ENCODE data around the gene GRHL3.

The GRHL3 gene

GRCh38 chr1:24363994-24364393 lies 44.8 kb downstream of the GRHL3 start:
- no peak overlapping the region for H3K4me3 ChIP-seq (ENCODE audit: low read depth in 1 of 2, low read length in 2 of 2)
- H3K27me3 ChIP-seq (ENCODE audit: low read depth, low read length): no peaks in the 10 kb centered on the region
- no peak overlapping the region for H3K27ac ChIP-seq (ENCODE audit: low read length)
- no peaks in the 10 kb centered on the region for H3K9me3 ChIP-seq (ENCODE audit: control insufficient read depth in 1 of 2, low read length in 2 of 2)
- no peaks in the 10 kb centered on the region for H3K36me3 ChIP-seq (ENCODE audit: control insufficient read depth in 1 of 2, insufficient read depth in 2 of 2, low read length in 2 of 2)
- H3K4me1 ChIP-seq (ENCODE audit: control insufficient read depth in 1 of 2, insufficient read depth in 2 of 2, low read length in 2 of 2): no peaks in the 10 kb centered on the region

DNA sequence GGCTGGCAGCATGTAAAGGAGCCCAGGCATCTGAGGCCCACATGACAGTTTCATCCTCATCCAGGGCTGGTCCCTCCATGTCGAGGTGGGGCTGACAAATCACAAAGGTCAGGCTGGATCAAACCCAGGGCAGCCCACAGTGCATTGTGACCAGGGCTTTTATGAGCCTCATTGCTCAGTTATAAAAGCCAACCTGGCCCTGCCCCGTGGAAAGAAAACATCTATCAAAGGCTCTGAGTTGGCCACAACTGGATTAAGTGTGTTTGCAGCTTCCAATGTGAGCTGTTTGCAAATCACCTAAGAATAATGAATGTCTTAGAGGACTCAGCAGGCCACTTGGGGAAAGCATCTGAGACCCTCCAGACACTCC lies 45.4 kb downstream of the GRHL3 start:
- no peaks in the 10 kb centered on the region for H3K27me3 ChIP-seq (ENCODE audit: low read depth, low read length)
- H3K36me3 ChIP-seq (ENCODE audit: control insufficient read depth in 1 of 2, insufficient read depth in 2 of 2, low read length in 2 of 2): no peaks in the 10 kb centered on the region
- H3K27ac ChIP-seq (ENCODE audit: low read length): no peak overlapping the region
- H3K9me3 ChIP-seq (ENCODE audit: control insufficient read depth in 1 of 2, low read length in 2 of 2): no peaks in the 10 kb centered on the region
- no peaks in the 10 kb centered on the region for H3K4me1 ChIP-seq (ENCODE audit: control insufficient read depth in 1 of 2, insufficient read depth in 2 of 2, low read length in 2 of 2)
- no peak overlapping the region for H3K4me3 ChIP-seq (ENCODE audit: low read depth in 1 of 2, low read length in 2 of 2)

DNA sequence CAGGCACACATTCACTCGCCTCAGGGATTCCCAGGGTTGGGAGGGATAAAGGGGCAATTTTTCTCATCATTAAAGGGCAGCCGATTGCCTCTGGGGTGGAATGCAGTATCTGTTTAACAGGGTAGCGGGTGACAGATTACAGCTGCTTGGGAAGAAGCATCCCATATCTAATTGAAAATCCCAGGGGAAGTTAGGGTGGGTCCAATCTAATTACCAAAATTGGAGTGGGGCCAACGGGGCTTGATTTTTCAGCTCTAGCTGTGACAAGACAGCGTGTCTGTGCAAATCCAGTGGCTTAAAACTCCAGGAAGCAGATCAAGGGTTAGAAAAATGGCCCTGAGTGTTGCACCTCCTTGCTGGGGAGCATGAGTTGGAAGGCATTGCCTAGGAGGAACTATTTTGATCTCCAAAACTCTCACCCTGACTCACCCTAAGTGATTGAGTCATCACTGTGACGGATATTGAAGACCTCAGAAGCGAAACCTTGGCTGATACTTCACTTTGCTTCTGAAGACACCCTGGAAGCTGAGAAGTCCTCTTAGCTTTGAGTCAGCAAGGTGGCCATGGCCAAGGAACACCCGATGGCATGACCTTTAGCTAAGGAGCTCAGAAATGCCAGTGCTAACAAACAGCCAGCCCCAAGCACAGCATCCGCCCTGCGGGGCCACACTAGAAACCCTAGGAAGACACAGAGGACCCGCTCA lies 46.0 kb downstream of the GRHL3 start:
- Histone ChIP-seq H3K27me3 (ENCODE audit: low read depth, low read length) (no peaks in the 10 kb centered on the region), H3K4me3 (ENCODE audit: low read depth in 1 of 2, low read length in 2 of 2) (no peak overlapping the region), H3K27ac (ENCODE audit: low read length) (no peak overlapping the region), H3K4me1 (ENCODE audit: control insufficient read depth in 1 of 2, insufficient read depth in 2 of 2, low read length in 2 of 2) (no peaks in the 10 kb centered on the region), H3K36me3 (ENCODE audit: control insufficient read depth in 1 of 2, insufficient read depth in 2 of 2, low read length in 2 of 2) (no peaks in the 10 kb centered on the region), H3K9me3 (ENCODE audit: control insufficient read depth in 1 of 2, low read length in 2 of 2) (no peaks in the 10 kb centered on the region)

- Histone ChIP-seq H3K4me1 (ENCODE audit: control insufficient read depth in 1 of 2, insufficient read depth in 2 of 2, low read length in 2 of 2) (no peaks in the 10 kb centered on the region), H3K4me3 (ENCODE audit: low read depth in 1 of 2, low read length in 2 of 2) (no peak overlapping the region), H3K27me3 (ENCODE audit: low read depth, low read length) (no peaks in the 10 kb centered on the region), H3K36me3 (ENCODE audit: control insufficient read depth in 1 of 2, insufficient read depth in 2 of 2, low read length in 2 of 2) (no peaks in the 10 kb centered on the region), H3K9me3 (ENCODE audit: control insufficient read depth in 1 of 2, low read length in 2 of 2) (no peaks in the 10 kb centered on the region), H3K27ac (ENCODE audit: low read length) (no peak overlapping the region)
These were observed 47.5 kb downstream of the GRHL3 start for GRCh38 chr1:24366707-24367106.

DNA sequence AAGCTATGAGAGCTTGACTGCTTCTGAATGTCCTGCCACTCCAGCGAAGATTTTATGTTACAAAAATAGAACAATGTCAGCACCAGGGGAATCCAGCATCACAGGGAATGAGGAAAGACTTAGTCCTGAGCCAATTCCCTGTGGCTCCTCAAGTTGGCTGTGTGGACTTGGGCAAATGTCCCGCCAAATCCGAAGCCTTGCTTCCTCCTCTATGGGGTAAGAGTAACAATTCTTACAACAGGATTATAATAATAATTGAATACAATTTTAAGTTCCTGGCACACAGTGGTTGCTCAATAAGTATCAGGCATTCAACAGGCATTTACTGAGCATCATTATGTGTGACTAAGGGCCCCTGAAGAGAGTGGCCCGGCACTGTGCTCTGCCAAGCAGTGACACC lies 50.0 kb downstream of the GRHL3 start:
- Histone ChIP-seq H3K4me1 (ENCODE audit: control insufficient read depth in 1 of 2, insufficient read depth in 2 of 2, low read length in 2 of 2) (no peaks in the 10 kb centered on the region), H3K27me3 (ENCODE audit: low read depth, low read length) (no peaks in the 10 kb centered on the region), H3K4me3 (ENCODE audit: low read depth in 1 of 2, low read length in 2 of 2) (no peak overlapping the region), H3K9me3 (ENCODE audit: control insufficient read depth in 1 of 2, low read length in 2 of 2) (no peaks in the 10 kb centered on the region), H3K36me3 (ENCODE audit: control insufficient read depth in 1 of 2, insufficient read depth in 2 of 2, low read length in 2 of 2) (peaks cover 0 to 9% of the 10 kb centered on the region in 2 donors), H3K27ac (ENCODE audit: low read length) (no peak overlapping the region)

DNA sequence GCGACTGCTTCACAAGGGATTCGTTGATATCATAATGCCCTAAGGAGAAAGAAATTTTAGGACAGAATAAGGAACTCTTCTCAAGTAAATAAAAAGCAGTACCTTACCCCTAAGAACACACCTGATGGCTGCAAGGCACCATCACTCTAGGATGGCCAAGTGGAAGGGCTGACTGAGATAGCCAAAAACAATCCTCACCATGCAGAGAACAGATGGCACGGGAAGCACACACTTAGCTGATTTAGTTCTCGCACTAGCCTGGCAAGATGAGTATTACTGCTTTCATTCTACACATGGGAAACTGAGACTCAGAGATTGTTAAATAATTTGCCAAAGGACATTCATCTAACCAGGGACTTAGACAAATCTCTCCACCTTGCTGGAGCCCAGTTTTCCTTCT lies 50.6 kb downstream of the GRHL3 start:
- Histone ChIP-seq H3K4me3 (ENCODE audit: low read depth in 1 of 2, low read length in 2 of 2) (no peak overlapping the region), H3K4me1 (ENCODE audit: control insufficient read depth in 1 of 2, insufficient read depth in 2 of 2, low read length in 2 of 2) (no peaks in the 10 kb centered on the region), H3K27ac (ENCODE audit: low read length) (no peak overlapping the region), H3K9me3 (ENCODE audit: control insufficient read depth in 1 of 2, low read length in 2 of 2) (no peaks in the 10 kb centered on the region), H3K27me3 (ENCODE audit: low read depth, low read length) (no peaks in the 10 kb centered on the region), H3K36me3 (ENCODE audit: control insufficient read depth in 1 of 2, insufficient read depth in 2 of 2, low read length in 2 of 2) (peaks cover 0 to 9% of the 10 kb centered on the region in 2 donors)

- Histone ChIP-seq H3K36me3 (ENCODE audit: control insufficient read depth in 1 of 2, insufficient read depth in 2 of 2, low read length in 2 of 2) (peaks cover 0 to 9% of the 10 kb centered on the region in 2 donors), H3K9me3 (ENCODE audit: control insufficient read depth in 1 of 2, low read length in 2 of 2) (no peaks in the 10 kb centered on the region), H3K4me1 (ENCODE audit: control insufficient read depth in 1 of 2, insufficient read depth in 2 of 2, low read length in 2 of 2) (no peaks in the 10 kb centered on the region), H3K27me3 (ENCODE audit: low read depth, low read length) (no peaks in the 10 kb centered on the region), H3K4me3 (ENCODE audit: low read depth in 1 of 2, low read length in 2 of 2) (no peak overlapping the region), H3K27ac (ENCODE audit: low read length) (no peak overlapping the region)
These were observed 53.9 kb downstream of the GRHL3 start for GRCh38 chr1:24373044-24373443.

- Histone ChIP-seq H3K9me3 (ENCODE audit: control insufficient read depth in 1 of 2, low read length in 2 of 2) (no peaks in the 10 kb centered on the region), H3K27me3 (ENCODE audit: low read depth, low read length) (no peaks in the 10 kb centered on the region), H3K4me3 (ENCODE audit: low read depth in 1 of 2, low read length in 2 of 2) (no peak overlapping the region), H3K36me3 (ENCODE audit: control insufficient read depth in 1 of 2, insufficient read depth in 2 of 2, low read length in 2 of 2) (peaks cover 0 to 10% of the 10 kb centered on the region in 2 donors), H3K4me1 (ENCODE audit: control insufficient read depth in 1 of 2, insufficient read depth in 2 of 2, low read length in 2 of 2) (no peaks in the 10 kb centered on the region), H3K27ac (ENCODE audit: low read length) (no peak overlapping the region)
These were observed 54.6 kb downstream of the GRHL3 start for GRCh38 chr1:24373710-24374109.

GRCh38 chr1:24374891-24375786 lies 56.0 kb downstream of the GRHL3 start:
- H3K9me3 ChIP-seq (ENCODE audit: control insufficient read depth in 1 of 2, low read length in 2 of 2): no peaks in the 10 kb centered on the region
- H3K27me3 ChIP-seq (ENCODE audit: low read depth, low read length): no peaks in the 10 kb centered on the region
- peaks cover 0 to 20% of the 10 kb centered on the region in 2 donors for H3K36me3 ChIP-seq (ENCODE audit: control insufficient read depth in 1 of 2, insufficient read depth in 2 of 2, low read length in 2 of 2)
- no peak overlapping the region for H3K27ac ChIP-seq (ENCODE audit: low read length)
- H3K4me3 ChIP-seq (ENCODE audit: low read depth in 1 of 2, low read length in 2 of 2): no peak overlapping the region
- H3K4me1 ChIP-seq (ENCODE audit: control insufficient read depth in 1 of 2, insufficient read depth in 2 of 2, low read length in 2 of 2): no peaks in the 10 kb centered on the region

DNA sequence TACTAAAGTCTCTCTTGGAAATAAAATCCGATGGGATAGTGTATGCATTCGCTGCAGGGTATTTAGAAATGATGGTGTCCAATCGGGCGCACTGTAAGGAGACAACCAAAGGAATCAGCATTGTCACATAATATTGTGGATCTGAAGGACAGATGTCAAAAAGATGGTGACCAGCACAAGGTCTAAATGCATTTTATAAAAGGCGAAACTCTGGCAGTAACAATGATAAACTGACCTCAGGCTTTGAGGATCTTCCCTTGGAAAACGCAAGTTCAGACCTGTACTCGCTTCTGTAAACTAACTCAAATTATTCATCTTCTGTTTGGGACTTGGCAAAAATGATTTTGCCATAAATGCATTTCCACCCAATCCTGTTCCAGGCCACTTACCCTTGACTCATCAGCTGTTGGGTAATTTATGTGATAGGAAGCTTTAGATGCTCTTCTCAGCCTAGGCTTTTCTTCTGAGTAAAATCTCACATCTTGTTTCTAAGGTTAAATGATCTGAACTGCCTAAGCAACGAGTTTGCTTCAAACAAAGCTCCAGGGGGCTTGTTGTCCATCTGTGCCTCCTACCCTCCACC lies 60.7 kb downstream of the GRHL3 start:
- H3K36me3 ChIP-seq (ENCODE audit: control insufficient read depth in 1 of 2, insufficient read depth in 2 of 2, low read length in 2 of 2): peaks cover 0 to 21% of the 10 kb centered on the region in 2 donors
- no peaks in the 10 kb centered on the region for H3K27me3 ChIP-seq (ENCODE audit: low read depth, low read length)

GRCh38 chr1:24380508-24380907 lies 61.4 kb downstream of the GRHL3 start:
- Histone ChIP-seq H3K4me3 (ENCODE audit: low read depth in 1 of 2, low read length in 2 of 2) (no peak overlapping the region), H3K36me3 (ENCODE audit: control insufficient read depth in 1 of 2, insufficient read depth in 2 of 2, low read length in 2 of 2) (peaks cover 0 to 21% of the 10 kb centered on the region in 2 donors), H3K4me1 (ENCODE audit: control insufficient read depth in 1 of 2, insufficient read depth in 2 of 2, low read length in 2 of 2) (no peaks in the 10 kb centered on the region), H3K27ac (ENCODE audit: low read length) (no peak overlapping the region), H3K9me3 (ENCODE audit: control insufficient read depth in 1 of 2, low read length in 2 of 2) (no peaks in the 10 kb centered on the region), H3K27me3 (ENCODE audit: low read depth, low read length) (no peaks in the 10 kb centered on the region)

More for the DNA sequence above, 60.7 kb downstream of the GRHL3 start:
- Histone ChIP-seq H3K4me3 (ENCODE audit: low read depth in 1 of 2, low read length in 2 of 2) (no peak overlapping the region), H3K4me1 (ENCODE audit: control insufficient read depth in 1 of 2, insufficient read depth in 2 of 2, low read length in 2 of 2) (no peaks in the 10 kb centered on the region), H3K27ac (ENCODE audit: low read length) (no peak overlapping the region), H3K9me3 (ENCODE audit: control insufficient read depth in 1 of 2, low read length in 2 of 2) (no peaks in the 10 kb centered on the region)
